Measurements from ENCODE around the gene ILK.

The ILK gene

DNA sequence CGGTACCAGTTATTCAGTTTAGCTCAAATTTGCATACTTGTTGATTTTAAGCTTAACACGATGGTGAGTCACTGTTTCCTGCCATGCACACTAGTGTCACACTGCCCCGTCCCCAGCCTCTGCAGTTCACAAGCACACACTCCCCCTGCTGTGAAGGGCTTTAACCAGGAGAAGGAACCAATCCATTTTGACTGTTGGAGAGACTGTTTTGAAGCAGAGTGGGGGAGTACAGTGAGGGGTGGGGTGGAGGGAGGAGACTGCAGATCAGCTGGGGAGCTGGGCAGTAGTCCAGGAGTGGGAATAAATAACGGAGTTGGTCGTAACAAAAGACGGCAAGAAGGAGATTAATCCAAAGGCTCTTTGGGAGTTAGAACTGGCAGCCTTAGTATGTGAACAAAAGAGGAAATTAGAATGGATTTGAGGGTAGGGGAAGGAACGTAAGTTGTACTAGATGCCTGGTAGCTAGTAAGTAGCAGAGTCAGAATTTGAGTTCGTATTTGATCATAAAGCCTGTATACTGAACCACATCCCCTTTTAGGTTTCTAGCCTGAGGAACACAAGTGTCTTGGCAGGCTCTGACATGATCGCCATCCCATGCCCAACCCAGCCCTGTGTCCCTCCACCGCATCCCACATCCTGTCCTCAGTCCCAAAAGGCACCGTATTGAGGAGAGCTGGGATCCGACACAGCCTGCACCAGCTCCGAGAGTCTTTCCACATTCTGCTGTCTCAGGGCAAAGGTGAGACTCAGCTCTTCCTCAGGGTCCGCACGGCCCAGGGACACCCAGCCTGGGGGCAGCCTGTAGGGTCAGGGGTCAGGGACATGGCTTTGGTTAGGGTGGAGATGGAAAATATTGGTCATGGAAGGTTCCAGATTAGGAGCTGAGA lies 14.8 kb downstream of the ILK start:
- H3K4me3 ChIP-seq = peak overlapping the region; percentile 81
- peak overlapping the region; percentile 84 for H3K27ac ChIP-seq
- H3K36me3 ChIP-seq = peaks cover 44% of the 10 kb centered on the region
- peaks cover 43% of the 10 kb centered on the region for H3K4me1 ChIP-seq
- no peak for TF ChIP-seq Cebpa-rat (IDR thresholded peaks at IDR 0.05)
- no peaks in the 10 kb centered on the region for H3K9me3 ChIP-seq
- H4K20me1 ChIP-seq = no peaks in the 10 kb centered on the region
- H3K9ac ChIP-seq = peak overlapping the region; percentile 90
- H3K4me2 ChIP-seq = peak overlapping the region; percentile 98
- no peaks in the 10 kb centered on the region for H3K27me3 ChIP-seq

DNA sequence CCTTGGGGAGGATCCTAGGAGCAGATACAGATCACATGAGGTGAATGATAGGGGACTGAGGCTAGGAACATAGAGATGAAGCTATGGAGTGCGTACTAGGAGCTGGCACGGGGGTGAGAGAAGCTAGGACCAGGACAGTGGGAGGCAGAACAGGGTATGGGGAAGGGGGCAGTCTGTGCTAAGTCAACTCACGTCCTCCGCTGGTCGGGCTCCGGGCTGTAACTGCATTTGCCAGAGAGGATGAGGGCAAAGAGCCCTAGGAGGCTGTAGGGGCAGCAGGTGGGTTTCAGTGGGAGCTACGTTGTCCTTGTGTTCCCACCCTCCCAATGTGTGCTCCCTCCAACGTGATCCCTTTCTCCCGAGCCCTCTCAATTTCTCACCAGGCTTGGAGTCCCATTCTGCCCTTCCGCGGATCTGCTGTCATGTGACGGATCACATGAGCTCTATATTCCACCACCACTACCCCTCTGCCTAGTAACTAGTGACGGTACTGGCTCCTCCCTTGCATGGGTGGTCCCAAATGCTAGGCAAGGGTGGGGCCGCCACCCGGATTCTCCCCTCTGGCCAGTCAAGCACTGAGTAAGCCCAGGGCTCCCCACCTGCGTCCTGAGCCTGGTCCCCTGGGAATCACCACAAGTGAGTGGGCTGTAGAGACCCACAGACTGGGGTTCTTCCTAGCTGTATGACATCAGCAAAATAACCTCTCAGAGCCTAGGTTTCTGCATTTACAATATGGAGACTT lies 15.6 kb downstream of the ILK start, which contains the start of gene TPP1:
Gene TPP1 (minus strand): TSS at position 419 of the 742 bp plus-strand sequence. CDS start 22 bp downstream, at position 397.
- Histone ChIP-seq H3K4me1 (peaks cover 40% of the 10 kb centered on the region), H3K4me2 (peak within 1 kb of the TSS; percentile 98), H3K27ac (peak within 1 kb of the TSS; percentile 84), H3K9me3 (no peaks in the 10 kb centered on the region), H3K9ac (peak within 1 kb of the TSS; percentile 90), H3K4me3 (peak within 1 kb of the TSS; percentile 81), H3K27me3 (no peaks in the 10 kb centered on the region), H4K20me1 (no peaks in the 10 kb centered on the region), H3K36me3 (peaks cover 49% of the 10 kb centered on the region)
- no peak for TF ChIP-seq Cebpa-rat (IDR thresholded peaks at IDR 0.05)

DNA sequence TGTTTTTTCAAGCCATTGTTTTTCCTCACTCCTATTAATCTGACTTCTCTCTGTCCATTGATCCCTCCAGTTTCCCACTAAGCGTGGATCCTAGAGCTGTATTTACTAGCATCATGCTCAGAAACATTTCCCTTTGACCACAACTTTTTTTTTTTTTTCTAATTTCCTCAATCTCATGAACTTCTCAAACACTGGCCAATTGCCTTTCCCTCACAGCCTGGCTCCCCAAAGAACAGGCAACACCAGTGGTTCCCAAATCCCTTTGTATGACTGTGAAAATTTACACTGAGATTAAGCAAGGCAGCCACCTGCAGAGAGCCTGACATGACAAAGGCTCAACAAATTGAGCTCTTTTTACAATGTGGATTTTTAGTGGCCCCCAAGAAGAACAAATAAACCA lies 17.1 kb downstream of the ILK start:
- no peaks in the 10 kb centered on the region for H3K27me3 ChIP-seq
- H3K9me3 ChIP-seq = no peaks in the 10 kb centered on the region
- no peak overlapping the region for H3K9ac ChIP-seq
- peaks cover 49% of the 10 kb centered on the region for H3K36me3 ChIP-seq
- H3K4me1 ChIP-seq = peaks cover 40% of the 10 kb centered on the region
- H3K4me2 ChIP-seq = no peak overlapping the region
- H3K27ac ChIP-seq = no peak overlapping the region
- no peak for TF ChIP-seq Cebpa-rat (IDR thresholded peaks at IDR 0.05)
- no peaks in the 10 kb centered on the region for H4K20me1 ChIP-seq
- no peak overlapping the region for H3K4me3 ChIP-seq

DNA sequence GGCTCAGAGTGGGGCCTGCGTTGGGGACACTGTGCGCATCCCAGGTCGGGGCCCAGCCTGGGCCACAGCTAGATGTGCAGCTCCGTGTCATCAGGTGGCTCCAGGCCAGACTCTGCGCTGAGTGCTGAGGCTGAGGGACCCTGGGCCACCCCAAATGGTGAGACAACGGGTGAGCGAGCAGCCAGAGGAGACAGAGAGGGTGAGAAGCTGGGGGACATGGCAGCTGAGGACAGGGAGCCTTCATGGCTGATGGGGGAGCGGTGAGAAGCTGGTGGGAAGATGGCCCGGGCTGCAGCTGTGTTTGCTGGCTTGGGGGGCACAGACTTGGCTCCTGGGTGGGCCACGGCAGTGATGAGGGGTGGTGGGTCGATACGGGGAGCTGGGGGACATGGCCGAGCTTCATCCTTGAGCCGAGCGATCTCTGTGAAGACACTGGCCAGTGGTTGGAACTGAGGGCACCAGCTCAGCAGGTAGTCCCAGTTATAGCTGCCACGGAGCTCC lies 18.2 kb downstream of the ILK start:
- no peaks in the 10 kb centered on the region for H4K20me1 ChIP-seq
- H3K4me2 ChIP-seq = peak overlapping the region; percentile 28
- H3K27me3 ChIP-seq = no peaks in the 10 kb centered on the region
- peaks cover 49% of the 10 kb centered on the region for H3K36me3 ChIP-seq
- no peak for TF ChIP-seq Cebpa-rat (IDR thresholded peaks at IDR 0.05)
- H3K9ac ChIP-seq = no peak overlapping the region
- no peak overlapping the region for H3K27ac ChIP-seq
- H3K9me3 ChIP-seq = no peaks in the 10 kb centered on the region
- H3K4me3 ChIP-seq = no peak overlapping the region
- H3K4me1 ChIP-seq = peaks cover 40% of the 10 kb centered on the region

DNA sequence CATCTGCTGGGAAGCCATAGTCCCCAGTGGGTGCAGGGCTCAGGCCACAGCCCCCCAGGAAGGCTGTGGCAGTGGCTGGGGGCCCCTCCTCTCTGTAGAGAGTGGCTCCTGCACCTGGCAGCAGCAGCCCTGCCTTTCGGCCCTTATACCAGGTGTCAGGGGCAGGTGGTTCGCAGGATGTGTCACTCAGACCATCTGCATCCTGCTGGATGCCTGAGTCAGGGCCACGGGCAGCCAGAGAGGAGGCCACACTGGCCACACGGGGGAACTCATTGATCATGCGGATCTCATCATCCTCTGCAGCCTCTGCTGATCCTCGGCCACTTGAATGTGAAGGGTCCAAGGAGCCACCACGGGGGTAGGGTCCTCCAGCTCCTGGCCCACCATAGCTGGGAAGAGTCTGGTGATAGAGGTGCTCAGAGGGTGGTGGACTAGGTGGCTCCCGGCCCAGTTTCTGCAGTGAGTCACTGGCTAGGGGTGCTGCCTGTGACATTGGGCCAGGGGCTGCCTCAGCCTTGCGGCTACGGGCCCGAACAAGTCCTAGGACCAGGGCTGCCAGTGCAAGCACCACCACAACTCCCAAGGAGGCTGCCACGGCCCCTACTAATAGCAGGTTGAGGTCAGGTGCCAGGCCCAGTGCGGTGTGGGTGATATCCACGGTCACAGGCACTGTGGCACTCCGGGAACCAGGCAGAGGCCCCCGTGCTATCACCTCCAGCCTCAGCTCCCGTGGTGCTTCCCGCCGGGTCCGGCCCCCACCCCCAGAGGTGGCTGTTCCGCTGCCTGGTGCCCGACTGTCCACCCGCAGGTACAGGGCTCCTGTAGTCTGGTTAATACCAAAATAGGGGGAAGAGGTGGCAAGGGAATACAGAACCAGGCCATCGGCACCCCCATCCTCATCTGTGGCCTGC lies 18.9 kb downstream of the ILK start:
- Histone ChIP-seq H3K27ac (peak overlapping the region; percentile 20; the same call in 1 of the 2 replicates), H3K9ac (no peak overlapping the region), H3K36me3 (peaks cover 52% of the 10 kb centered on the region), H3K9me3 (no peaks in the 10 kb centered on the region), H3K4me1 (peaks cover 37% of the 10 kb centered on the region), H4K20me1 (no peaks in the 10 kb centered on the region), H3K4me2 (peak overlapping the region; percentile 28), H3K4me3 (no peak overlapping the region), H3K27me3 (no peaks in the 10 kb centered on the region)
- no peak for TF ChIP-seq Cebpa-rat (IDR thresholded peaks at IDR 0.05)

DNA sequence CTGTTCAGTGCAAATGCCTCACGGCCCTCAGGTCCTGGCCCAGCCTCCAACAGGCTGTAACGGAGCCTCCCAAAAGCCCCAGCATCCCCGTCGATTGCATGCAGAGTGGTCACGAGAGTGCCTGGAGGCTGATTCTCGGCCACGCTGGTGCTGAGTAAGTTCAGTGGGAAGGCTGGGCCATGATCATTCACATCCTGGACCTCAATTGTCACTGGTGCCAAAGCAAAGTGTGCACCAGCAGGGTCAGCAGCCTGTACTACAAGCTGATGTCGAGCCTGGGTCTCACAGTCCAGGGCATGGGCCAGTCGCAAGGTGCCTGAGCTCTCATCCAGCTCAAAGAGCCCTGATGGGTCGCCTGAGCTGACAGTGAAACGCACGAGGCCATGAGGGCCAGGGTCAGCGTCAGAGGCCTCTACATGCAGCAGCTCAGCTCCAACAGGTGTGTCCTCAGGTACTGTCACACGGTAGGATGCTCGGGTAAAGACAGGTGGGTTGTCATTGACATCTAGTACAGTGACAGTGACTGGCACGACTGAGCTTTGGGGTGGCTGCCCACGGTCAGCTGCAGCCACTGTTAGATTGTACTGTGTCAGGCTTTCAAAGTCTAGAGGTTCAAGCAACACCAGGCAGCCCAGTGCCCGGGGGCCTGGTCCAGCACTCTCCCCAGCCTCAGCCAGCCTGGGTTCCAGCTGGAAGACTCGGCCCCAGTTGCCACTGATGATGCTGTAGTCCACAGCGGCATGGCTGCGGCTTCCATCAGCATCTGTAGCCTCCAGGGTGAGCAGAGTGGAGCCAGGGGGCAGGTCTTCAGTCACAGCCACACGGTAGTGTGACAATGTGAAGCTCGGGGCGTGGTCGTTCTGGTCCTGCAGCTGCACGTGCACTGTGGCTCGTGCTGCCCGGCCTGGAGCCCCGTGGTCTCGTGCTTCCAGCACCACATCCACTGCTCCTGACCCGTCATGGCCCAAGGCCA lies 20.1 kb downstream of the ILK start:
- peaks cover 26% of the 10 kb centered on the region for H3K4me1 ChIP-seq
- no peak overlapping the region for H3K4me2 ChIP-seq
- H4K20me1 ChIP-seq = no peaks in the 10 kb centered on the region
- no peak overlapping the region for H3K4me3 ChIP-seq
- H3K9me3 ChIP-seq = no peaks in the 10 kb centered on the region
- no peak overlapping the region for H3K9ac ChIP-seq
- H3K36me3 ChIP-seq = peaks cover 62% of the 10 kb centered on the region
- no peak overlapping the region for H3K27ac ChIP-seq
- TF ChIP-seq Cebpa-rat (IDR thresholded peaks at IDR 0.05) = no peak
- H3K27me3 ChIP-seq = no peaks in the 10 kb centered on the region

DNA sequence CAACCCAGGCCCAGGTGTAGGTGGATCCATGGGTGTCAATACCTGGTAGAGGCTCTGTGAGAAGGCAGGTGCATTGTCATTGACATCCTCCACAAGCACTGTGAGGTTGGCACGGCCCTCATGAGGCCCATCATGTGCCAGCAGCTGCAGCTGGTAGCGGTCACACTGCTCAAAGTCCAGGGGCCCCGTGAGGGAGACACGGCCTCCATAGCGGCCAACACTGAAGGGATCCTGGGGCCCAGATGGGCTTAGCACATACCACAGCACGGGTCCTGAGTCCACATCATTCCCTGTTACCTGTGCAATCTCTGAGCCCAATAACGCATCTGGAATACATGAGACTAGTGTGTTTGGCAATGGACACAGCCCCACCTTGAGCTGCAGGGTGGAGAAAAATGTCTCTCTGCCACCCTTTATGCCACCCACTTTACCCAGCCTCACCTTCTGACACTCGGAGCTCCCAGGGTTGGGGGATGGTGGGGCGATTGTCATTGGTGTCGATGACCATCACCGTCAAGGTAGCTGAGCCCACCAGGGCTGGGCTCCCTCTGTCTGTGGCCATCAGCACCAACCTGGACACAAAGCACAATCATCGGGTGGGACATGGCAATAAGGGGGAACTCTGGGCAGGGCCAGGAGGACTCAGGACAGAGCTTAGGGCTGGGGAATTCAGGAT lies 21.7 kb downstream of the ILK start:
- Histone ChIP-seq H3K4me3 (no peak overlapping the region), H3K4me1 (peaks cover 16% of the 10 kb centered on the region), H3K9me3 (no peaks in the 10 kb centered on the region), H3K4me2 (no peak overlapping the region), H3K9ac (no peak overlapping the region), H4K20me1 (no peaks in the 10 kb centered on the region), H3K27ac (no peak overlapping the region), H3K27me3 (no peaks in the 10 kb centered on the region), H3K36me3 (peaks cover 78% of the 10 kb centered on the region)
- no peak for TF ChIP-seq Cebpa-rat (IDR thresholded peaks at IDR 0.05)

DNA sequence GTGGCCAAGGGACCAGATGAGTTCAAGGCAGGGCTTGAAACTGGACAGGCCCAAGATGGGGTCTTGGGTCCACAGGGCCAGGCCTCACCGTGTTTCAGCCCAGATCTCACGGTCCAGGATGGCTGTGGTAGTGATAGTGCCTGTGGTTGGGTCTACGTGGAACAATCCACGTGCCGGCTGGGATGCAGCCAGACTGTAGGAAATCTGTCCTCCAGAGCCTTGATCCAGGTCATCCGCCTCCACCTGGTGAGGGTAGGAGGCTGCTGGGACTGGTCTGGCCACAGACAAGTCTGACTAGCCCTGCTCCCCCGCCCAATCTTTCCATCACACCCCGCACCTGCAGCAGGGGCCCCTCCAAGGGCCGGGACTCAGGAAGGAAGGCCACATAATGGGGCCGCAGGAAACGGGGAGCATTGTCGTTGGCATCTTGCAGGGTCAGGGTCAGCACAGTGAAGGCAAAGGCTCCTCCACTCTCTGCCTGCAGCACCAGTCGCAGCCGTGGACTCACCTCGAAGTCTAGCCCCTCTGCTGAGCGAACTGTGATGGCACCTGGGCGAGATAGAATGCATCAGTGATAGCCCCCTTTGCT lies 22.4 kb downstream of the ILK start:
- no peak for TF ChIP-seq Cebpa-rat (IDR thresholded peaks at IDR 0.05)
- H3K27me3 ChIP-seq = no peaks in the 10 kb centered on the region

More for the DNA sequence above, 22.4 kb downstream of the ILK start:
- Histone ChIP-seq H3K4me3 (no peak overlapping the region), H3K9ac (no peak overlapping the region), H3K36me3 (peaks cover 84% of the 10 kb centered on the region), H3K4me1 (peaks cover 16% of the 10 kb centered on the region), H3K27ac (no peak overlapping the region), H3K4me2 (no peak overlapping the region), H3K9me3 (no peaks in the 10 kb centered on the region), H4K20me1 (no peaks in the 10 kb centered on the region)

All from BLaER1 (cell line).